ENCODE results near the gene SPTLC1.
"Not testable (repeated sequence)": the region's sequence is repeated elsewhere in the genome, so short reads cannot be mapped to it uniquely, and the experiment has no call there.

The SPTLC1 gene

GRCh38 chr9:92141144-92142129 lies 26.2 kb upstream of the SPTLC1 start:
- no peaks in the 10 kb centered on the region for H3K36me3 ChIP-seq
- H3K4me3 ChIP-seq (ENCODE audit: low read depth, low read length) = no peak overlapping the region
- H3K9me3 ChIP-seq (ENCODE audit: severe bottlenecking) = no peaks in the 10 kb centered on the region
- no peak overlapping the region for H3K27ac ChIP-seq
- DNase-seq = no peak
- no peaks in the 10 kb centered on the region for H3K27me3 ChIP-seq (ENCODE audit: insufficient read depth, low read depth, severe bottlenecking)
- no peak for TF ChIP-seq CTCF (IDR thresholded peaks at IDR 0.05; ENCODE audit: low read depth, low read length)

- Histone ChIP-seq H3K4me3 (ENCODE audit: low read depth, low read length) (no peak overlapping the region), H3K27ac (no peak overlapping the region), H3K9me3 (ENCODE audit: severe bottlenecking) (no peaks in the 10 kb centered on the region), H3K36me3 (no peaks in the 10 kb centered on the region), H3K27me3 (ENCODE audit: insufficient read depth, low read depth, severe bottlenecking) (no peaks in the 10 kb centered on the region)
- no peak for TF ChIP-seq CTCF (IDR thresholded peaks at IDR 0.05; ENCODE audit: low read depth, low read length)
- no peak for DNase-seq
Measured at GRCh38 chr9:92140754-92141143, 25.5 kb upstream of the SPTLC1 start.

GRCh38 chr9:92140074-92140753 lies 25.0 kb upstream of the SPTLC1 start:
- Histone ChIP-seq H3K9me3 (ENCODE audit: severe bottlenecking) (no peaks in the 10 kb centered on the region), H3K36me3 (no peaks in the 10 kb centered on the region), H3K27ac (no peak overlapping the region), H3K4me3 (ENCODE audit: low read depth, low read length) (no peak overlapping the region), H3K27me3 (ENCODE audit: insufficient read depth, low read depth, severe bottlenecking) (no peaks in the 10 kb centered on the region)
- DNase-seq = peak; percentile 87
- peak; percentile 96 for TF ChIP-seq CTCF (IDR thresholded peaks at IDR 0.05; ENCODE audit: low read depth, low read length)

- peak; percentile 47 for TF ChIP-seq CTCF (IDR thresholded peaks at IDR 0.05; ENCODE audit: low read depth, low read length)
- not testable (repeated sequence) for H3K9me3 ChIP-seq (ENCODE audit: severe bottlenecking); H3K27me3 ChIP-seq (ENCODE audit: insufficient read depth, low read depth, severe bottlenecking); H3K27ac ChIP-seq; H3K36me3 ChIP-seq; H3K4me3 ChIP-seq (ENCODE audit: low read depth, low read length)
- DNase-seq = peak; percentile 66
Measured at GRCh38 chr9:92138960-92139540, 23.8 kb upstream of the SPTLC1 start.

- Histone ChIP-seq H3K36me3 (no peaks in the 10 kb centered on the region), H3K27me3 (ENCODE audit: insufficient read depth, low read depth, severe bottlenecking) (no peaks in the 10 kb centered on the region)
- DNase-seq = peak; percentile 84
Measured at GRCh38 chr9:92138157-92138959, 23.1 kb upstream of the SPTLC1 start.

More at GRCh38 chr9:92138157-92138959, 23.1 kb upstream of the SPTLC1 start:
- Histone ChIP-seq H3K27ac (no peak overlapping the region), H3K4me3 (ENCODE audit: low read depth, low read length) (no peak overlapping the region), H3K9me3 (ENCODE audit: severe bottlenecking) (no peaks in the 10 kb centered on the region)
- TF ChIP-seq CTCF (IDR thresholded peaks at IDR 0.05; ENCODE audit: low read depth, low read length) = peak; percentile 89
